Type B pancreatic cell (in vitro differentiated cells): ENCODE measurements around the gene LRRC47. TPM values are rescaled to one million over a fixed set of nuclear protein-coding genes. Genes with fewer than 3 reads are reported as not detected.
A peak's percentile ranks its signal among the peaks of the same experiment; 100 is the strongest.
"Not testable (repeated sequence)": the region's sequence is repeated elsewhere in the genome, so short reads cannot be mapped to it uniquely, and the experiment has no call there.

Source experiments
- DNase-seq: peaks from one replicate; pipeline ENCODE4 v3.0.0; 2021; ENCODE audit warnings: mixed read lengths; ENCODE audit not compliant: unreplicated experiment; ENCODE audit errors: extremely low spot score
- H3K27ac Mint-ChIP-seq: 2 replicates; pipeline ENCODE4 v1.8.0; 2021; ENCODE audit warnings: mild to moderate bottlenecking, mixed read lengths
- H3K27me3 Mint-ChIP-seq: 2 replicates; pipeline ENCODE4 v1.8.0; 2021; ENCODE audit warnings: mixed read lengths
- H3K36me3 Mint-ChIP-seq: 2 replicates; pipeline ENCODE4 v1.8.0; 2021; ENCODE audit warnings: mixed read lengths
- H3K4me1 Mint-ChIP-seq: one replicate; pipeline ENCODE4 v1.8.0; 2021; ENCODE audit warnings: mixed read lengths; ENCODE audit not compliant: unreplicated experiment
- H3K4me3 Mint-ChIP-seq: 2 replicates; pipeline ENCODE4 v1.8.0; 2021; ENCODE audit warnings: mild to moderate bottlenecking, mixed read lengths
- H3K9me3 Mint-ChIP-seq: 2 replicates; pipeline ENCODE4 v1.8.0; 2021; ENCODE audit warnings: mixed read lengths
- total RNA-seq: library from RNA; stranded (reverse); gene quantifications from 2 replicates; pipeline ENCODE4 v1.2.1, GENCODE V29; 2021; ENCODE audit warnings: low replicate concordance
- TF ChIP-seq, protein P1 (sequence below): fragments of 200-600 bp; sonication (generic); conservative IDR thresholded peaks from 2 replicates; pipeline ENCODE4 v1.5.0; 2021; ENCODE audit warnings: antibody characterized with exemption, mild to moderate bottlenecking

The LRRC47 gene
- total RNA-seq, 1 donor from 2014 or later, result 56.5 TPM

DNA sequence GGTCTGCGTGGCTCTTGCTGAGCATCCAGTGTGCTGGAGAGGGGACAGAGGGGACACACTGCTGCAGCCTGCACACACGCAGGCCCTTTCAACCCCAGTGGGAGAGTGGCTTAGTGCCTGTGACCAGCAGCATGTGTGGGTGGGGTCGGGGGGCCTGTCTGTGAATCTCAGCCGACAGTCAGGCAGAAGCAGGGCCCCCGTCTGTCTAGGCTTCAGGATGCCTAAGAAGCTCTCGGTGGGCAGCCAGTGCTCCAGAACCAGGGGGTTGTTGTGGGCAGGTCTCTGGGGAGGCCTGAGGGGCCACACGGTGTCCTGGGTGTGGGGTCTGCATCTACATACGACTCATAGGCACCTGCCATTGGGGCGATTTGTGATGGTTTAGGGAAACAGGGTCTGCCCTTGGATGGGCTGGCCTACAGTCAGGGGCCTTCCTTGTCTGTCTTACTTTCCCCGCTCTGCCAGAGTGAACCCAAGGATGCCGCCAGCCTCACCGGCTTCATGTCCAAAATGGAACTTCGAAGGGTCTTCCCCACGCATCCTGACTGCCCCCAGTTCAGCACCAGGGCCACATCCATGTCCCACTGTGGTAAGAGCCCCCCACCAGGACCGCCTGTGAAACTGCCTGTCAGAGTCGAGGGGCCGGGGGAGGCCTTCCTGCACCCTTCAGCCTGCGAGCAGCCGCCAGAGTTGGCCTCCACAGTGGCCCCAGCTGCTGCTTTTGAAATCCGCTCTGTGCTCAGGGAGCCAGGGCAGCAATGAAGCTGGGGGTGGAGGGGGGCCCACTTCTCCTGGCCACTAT lies 42.4 kb downstream of the LRRC47 start:
- H3K4me3 Mint-ChIP-seq, result no peak overlapping the region
- H3K27me3 Mint-ChIP-seq, result peaks cover 36% of the 10 kb centered on the region
- no peaks in the 10 kb centered on the region for H3K9me3 Mint-ChIP-seq
- no peak for DNase-seq
- TF ChIP-seq, protein P1, sequence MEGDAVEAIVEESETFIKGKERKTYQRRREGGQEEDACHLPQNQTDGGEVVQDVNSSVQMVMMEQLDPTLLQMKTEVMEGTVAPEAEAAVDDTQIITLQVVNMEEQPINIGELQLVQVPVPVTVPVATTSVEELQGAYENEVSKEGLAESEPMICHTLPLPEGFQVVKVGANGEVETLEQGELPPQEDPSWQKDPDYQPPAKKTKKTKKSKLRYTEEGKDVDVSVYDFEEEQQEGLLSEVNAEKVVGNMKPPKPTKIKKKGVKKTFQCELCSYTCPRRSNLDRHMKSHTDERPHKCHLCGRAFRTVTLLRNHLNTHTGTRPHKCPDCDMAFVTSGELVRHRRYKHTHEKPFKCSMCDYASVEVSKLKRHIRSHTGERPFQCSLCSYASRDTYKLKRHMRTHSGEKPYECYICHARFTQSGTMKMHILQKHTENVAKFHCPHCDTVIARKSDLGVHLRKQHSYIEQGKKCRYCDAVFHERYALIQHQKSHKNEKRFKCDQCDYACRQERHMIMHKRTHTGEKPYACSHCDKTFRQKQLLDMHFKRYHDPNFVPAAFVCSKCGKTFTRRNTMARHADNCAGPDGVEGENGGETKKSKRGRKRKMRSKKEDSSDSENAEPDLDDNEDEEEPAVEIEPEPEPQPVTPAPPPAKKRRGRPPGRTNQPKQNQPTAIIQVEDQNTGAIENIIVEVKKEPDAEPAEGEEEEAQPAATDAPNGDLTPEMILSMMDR, result no peak
- no peaks in the 10 kb centered on the region for H3K4me1 Mint-ChIP-seq
- H3K27ac Mint-ChIP-seq, result no peak overlapping the region
- no peaks in the 10 kb centered on the region for H3K36me3 Mint-ChIP-seq

DNA sequence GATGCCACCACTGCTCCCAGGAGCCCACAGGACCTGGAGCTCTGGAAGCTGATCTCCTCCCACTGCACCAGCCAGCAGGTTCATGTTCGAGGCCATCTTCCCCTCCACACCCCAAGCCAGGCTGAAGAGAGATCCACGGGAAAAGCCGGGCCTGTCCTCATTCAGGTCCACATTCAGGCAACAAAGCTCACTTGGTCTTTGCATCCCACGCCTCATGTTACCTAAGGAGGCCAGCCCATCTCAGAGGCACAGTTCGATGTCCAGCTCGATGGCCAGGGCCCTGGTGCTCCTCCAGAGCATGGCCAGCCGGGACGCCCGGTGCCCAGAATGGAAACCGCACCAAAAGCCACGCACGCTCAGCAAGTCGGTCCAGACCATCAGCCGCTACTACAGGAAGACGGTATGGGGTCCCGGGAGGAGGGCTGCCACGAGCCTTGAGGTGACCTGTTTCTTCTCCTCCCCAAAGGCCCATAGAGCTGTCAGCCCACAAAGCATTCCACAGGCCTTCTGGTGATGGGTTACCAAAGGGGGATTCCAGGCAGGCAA lies 43.8 kb downstream of the LRRC47 start, which contains the start of gene CCDC27:
CCDC27 (plus strand) TSS at position 51 of the 546 bp plus-strand sequence; CDS start at position 83, 32 bp downstream.
- H3K9me3 Mint-ChIP-seq, result no peaks in the 10 kb centered on the region
- peaks cover 34% of the 10 kb centered on the region for H3K27me3 Mint-ChIP-seq
- no peaks in the 10 kb centered on the region for H3K36me3 Mint-ChIP-seq
- no peak within 1 kb of the TSS for H3K27ac Mint-ChIP-seq
- DNase-seq, result no peak
- TF ChIP-seq, protein P1, result no peak
- no peaks in the 10 kb centered on the region for H3K4me1 Mint-ChIP-seq
- H3K4me3 Mint-ChIP-seq, result no peak within 1 kb of the TSS

DNA sequence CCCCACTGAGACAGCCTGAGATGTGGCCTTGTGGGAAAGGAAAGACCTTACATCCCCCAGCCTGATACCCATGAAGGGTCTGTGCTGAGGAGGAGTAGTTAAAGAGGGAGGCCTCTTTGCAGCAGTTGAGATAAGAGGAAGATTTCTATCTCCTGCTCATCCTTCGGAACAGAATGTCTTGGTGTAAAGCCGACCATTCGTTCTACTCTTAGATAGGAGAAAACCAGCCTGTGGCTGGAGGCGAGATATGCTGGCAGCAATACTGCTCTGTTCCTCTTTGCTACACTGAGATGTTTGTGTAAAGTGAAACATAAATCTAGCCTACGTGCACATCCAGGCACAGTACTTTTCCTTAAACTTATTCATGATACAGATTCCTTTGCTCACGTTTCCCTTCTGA lies 45.6 kb downstream of the LRRC47 start:
- Mint-ChIP-seq H3K4me3 (no peak overlapping the region), H3K9me3 (no peaks in the 10 kb centered on the region), H3K4me1 (peaks cover 5% of the 10 kb centered on the region), H3K27ac (no peak overlapping the region), H3K36me3 (no peaks in the 10 kb centered on the region), H3K27me3 (peaks cover 28% of the 10 kb centered on the region)
- TF ChIP-seq, protein P1, result no peak
- DNase-seq, result no peak

DNA sequence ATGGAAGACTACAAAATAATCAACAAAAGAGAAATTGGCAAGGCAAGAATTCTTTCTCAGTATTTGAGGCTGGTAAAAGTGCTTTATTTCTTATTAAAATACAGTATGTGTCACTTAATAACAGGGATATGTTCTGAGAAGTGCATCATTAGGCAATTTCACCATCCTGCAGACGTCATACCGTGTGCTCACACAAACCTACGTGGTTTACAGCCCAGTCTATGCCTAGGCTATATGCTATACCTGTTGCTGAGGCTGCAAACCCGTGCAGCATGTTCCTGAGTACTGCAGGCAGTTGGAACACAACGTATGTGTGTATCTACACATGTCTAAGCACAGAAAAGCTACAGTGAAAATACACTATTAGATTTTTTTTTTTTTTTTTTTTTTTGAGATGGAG lies 46.8 kb downstream of the LRRC47 start:
- DNase-seq, result no peak
- Mint-ChIP-seq H3K36me3 (no peaks in the 10 kb centered on the region), H3K27ac (no peak overlapping the region), H3K9me3 (no peaks in the 10 kb centered on the region), H3K4me3 (no peak overlapping the region), H3K4me1 (peaks cover 12% of the 10 kb centered on the region), H3K27me3 (peaks cover 24% of the 10 kb centered on the region)
- TF ChIP-seq, protein P1, result no peak

DNA sequence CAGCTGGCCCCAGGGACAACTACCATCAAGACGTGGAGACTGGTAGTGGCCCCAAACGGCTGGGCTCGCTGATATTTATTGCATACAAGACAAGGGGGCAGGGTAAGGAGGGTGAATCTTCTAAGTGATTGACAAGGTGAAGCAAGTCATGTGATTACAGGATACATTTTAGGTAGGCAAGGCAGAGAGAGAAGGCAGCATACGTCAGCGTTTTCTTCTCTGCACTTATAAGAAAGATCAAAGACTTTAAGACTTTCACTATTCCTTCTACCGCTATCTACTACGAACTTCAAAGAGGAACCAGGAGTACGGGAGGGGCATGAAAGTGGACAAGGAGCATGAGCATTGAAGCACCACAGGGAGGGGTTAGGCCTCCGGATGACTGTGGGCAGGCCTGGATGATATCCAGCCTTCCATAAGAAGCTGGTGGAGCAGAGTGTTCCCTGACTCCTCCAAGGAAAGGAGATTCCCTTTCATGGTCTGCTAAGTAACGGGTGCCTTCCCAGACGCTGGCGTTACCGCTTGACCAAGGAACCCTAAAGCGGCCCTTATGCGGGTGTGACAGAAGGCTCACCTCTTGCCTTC lies 47.9 kb downstream of the LRRC47 start:
- Mint-ChIP-seq H3K4me3 (peak overlapping the region; percentile 80), H3K4me1 (peaks cover 12% of the 10 kb centered on the region), H3K27me3 (peaks cover 24% of the 10 kb centered on the region)
- not testable (repeated sequence) for H3K27ac Mint-ChIP-seq, H3K36me3 Mint-ChIP-seq, H3K9me3 Mint-ChIP-seq, DNase-seq

DNA sequence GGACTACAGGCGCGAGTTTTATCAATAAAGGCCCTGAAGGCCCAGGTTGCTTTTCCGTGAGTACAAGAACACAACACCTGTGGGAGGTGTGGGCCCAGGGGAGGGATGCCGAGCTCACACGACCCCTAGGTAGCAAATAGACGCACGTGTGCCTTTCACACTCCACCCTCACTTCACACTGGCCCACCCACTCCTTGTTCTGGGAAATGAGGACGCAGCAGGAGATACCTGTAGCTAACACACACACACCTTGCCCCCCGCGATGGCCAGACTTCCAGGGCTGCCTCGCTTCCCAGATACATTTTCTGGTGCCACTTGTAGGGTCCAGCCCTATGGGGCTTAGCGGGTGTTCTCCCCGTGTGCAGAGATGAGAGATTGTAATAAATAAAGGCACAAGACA lies 48.4 kb downstream of the LRRC47 start:
- Mint-ChIP-seq H3K4me3 (peak overlapping the region; percentile 80), H3K27ac (no peak overlapping the region), H3K36me3 (no peaks in the 10 kb centered on the region), H3K27me3 (peaks cover 24% of the 10 kb centered on the region), H3K9me3 (no peaks in the 10 kb centered on the region), H3K4me1 (peaks cover 12% of the 10 kb centered on the region)
- TF ChIP-seq, protein P1, result no peak
- no peak for DNase-seq
